GM13976 (cell line): ENCODE measurements around the gene FRMD4A.
A peak's percentile ranks its signal among the peaks of the same experiment; 100 is the strongest.

Experiments used
- DNase-seq: peaks from one replicate; pipeline ENCODE4 v3.0.0; 2012; ENCODE audit warnings: low spot score
- CTCF ChIP-seq: IDR thresholded peaks from 2 replicates; pipeline ENCODE4 v1.5.1; 2012; ENCODE audit warnings: borderline replicate concordance, mild to moderate bottlenecking; ENCODE audit not compliant: insufficient read depth; ENCODE audit errors: extremely low read depth, missing control alignments, control extremely low read depth
- in situ Hi-C: fragments of 300-500 bp; cut with MboI; formaldehyde crosslinking; loops from one replicate; pipeline ENCODE4 v1.12.0; 2022; ENCODE audit warnings: low sequenced_read_pairs, mixed read lengths, inconsistent platforms; ENCODE audit not compliant: unreplicated experiment

Gene FRMD4A

GRCh38 chr10:14191871-14192270 lies 138.9 kb downstream of the FRMD4A start:
- no peak for TF ChIP-seq CTCF
- in situ Hi-C loops: no loop called here
- DNase-seq: no peak

- in situ Hi-C loops: no loop called here
- TF ChIP-seq CTCF: no peak
- no peak for DNase-seq
These were observed 139.3 kb downstream of the FRMD4A start for GRCh38 chr10:14191407-14191806.

GRCh38 chr10:14190702-14191101 lies 140.0 kb downstream of the FRMD4A start:
- TF ChIP-seq CTCF: no peak
- in situ Hi-C loops: no loop called here

GRCh38 chr10:14186245-14186644 lies 144.5 kb downstream of the FRMD4A start:
- in situ Hi-C loops: no loop called here
- no peak for DNase-seq
- TF ChIP-seq CTCF: peak; percentile 5

More at GRCh38 chr10:14190702-14191101, 140.0 kb downstream of the FRMD4A start:
- DNase-seq: no peak

- DNase-seq: peak; percentile 61
- in situ Hi-C loops: no loop called here
- no peak for TF ChIP-seq CTCF
These were observed 145.2 kb downstream of the FRMD4A start for GRCh38 chr10:14185316-14186045.

GRCh38 chr10:14184841-14185315 lies 145.8 kb downstream of the FRMD4A start:
- no peak for TF ChIP-seq CTCF
- in situ Hi-C loops: no loop called here
- DNase-seq: peak; percentile 66

GRCh38 chr10:14182781-14183180 lies 147.9 kb downstream of the FRMD4A start:
- TF ChIP-seq CTCF: no peak
- DNase-seq: no peak
- in situ Hi-C loops: no loop called here
